ENCODE measurements around the gene CNP.
"Not testable (repeated sequence)": the region's sequence is repeated elsewhere in the genome, so short reads cannot be mapped to it uniquely, and the experiment has no call there.

Gene CNP

DNA sequence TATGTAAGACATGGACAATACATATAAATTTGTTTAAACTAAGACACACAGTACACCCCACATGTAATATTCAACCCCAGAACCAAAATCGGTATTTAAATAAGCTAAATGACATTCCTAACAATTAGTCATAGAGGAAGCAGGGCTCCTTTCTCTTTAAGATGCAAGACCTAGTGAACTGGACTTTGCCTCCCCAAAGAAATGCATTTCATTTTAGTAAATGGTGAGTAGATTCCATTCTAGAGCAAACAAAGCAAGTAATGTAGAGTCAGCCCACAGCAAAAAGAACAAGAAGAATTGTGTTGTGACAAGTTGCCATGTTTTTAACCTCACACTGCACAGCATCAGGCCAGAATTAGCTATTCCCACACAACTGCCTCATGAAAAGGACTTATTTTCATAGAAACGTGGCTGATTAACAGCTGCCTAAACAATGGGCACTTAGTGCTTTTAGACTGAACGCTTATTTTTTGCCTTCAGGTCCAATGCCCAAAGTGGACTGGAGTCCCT lies 36.3 kb downstream of the CNP start:
- DNase-seq (ENCODE audit: low spot score) = no peak

DNA sequence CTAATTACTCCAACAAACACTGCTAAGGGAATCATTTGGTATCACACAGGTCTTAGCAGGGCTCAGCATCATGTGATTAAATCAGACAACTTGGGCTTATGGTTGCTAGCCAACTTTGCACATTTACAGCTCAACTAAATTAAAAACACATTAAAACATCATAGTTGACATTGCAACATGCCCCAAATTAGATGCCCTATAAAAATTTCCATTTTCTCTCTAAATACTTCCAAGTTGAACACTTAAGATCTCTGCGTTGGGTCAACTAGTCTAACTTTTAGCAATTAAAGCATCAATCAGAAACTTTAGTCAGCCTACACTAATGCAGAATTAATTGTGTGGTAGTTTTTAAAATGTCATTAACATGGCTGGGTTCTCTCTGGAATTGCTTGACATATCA lies 38.6 kb downstream of the CNP start:
- DNase-seq (ENCODE audit: low spot score) = no peak

DNA sequence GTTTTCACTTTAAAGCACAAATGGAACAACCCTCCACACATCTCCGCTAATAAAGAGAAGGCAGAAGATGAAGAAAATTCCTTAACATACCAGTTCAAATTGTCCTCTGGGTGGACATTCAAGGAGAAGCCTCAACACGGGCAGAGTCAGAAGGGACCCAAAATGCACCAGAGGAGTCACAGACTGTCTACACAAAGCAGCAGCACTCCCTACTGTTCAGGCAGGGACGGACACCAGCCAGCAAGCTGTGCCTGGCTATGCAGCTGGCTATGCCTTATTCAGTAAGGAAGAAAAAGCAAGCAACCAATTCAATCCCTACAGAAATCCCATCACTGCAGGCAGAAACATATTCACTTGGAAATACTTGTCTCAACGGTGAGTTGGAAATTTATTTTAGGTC lies 42.6 kb downstream of the CNP start:
- DNase-seq (ENCODE audit: low spot score) = no peak

DNA sequence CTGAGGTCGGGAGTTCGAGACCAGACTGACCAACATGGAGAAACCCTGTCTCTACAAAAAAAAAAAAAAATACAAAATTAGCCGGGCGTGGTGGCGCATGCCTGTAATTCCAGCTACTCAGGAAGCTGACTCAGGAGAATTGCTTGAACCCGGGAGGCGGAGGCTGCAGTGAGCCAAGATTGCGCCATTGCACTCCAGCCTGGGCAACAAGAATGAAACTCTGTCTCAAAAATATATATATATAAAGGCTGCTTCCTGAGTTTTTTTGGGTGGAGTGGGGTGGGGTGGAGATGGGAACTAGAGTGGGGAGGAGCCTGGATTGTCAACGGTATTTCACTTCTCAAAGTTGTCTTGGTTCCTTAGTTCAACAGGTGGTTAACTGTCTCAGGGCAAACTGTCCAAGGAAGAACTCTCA lies 43.7 kb downstream of the CNP start:
- not testable (repeated sequence) for DNase-seq (ENCODE audit: low spot score)

DNA sequence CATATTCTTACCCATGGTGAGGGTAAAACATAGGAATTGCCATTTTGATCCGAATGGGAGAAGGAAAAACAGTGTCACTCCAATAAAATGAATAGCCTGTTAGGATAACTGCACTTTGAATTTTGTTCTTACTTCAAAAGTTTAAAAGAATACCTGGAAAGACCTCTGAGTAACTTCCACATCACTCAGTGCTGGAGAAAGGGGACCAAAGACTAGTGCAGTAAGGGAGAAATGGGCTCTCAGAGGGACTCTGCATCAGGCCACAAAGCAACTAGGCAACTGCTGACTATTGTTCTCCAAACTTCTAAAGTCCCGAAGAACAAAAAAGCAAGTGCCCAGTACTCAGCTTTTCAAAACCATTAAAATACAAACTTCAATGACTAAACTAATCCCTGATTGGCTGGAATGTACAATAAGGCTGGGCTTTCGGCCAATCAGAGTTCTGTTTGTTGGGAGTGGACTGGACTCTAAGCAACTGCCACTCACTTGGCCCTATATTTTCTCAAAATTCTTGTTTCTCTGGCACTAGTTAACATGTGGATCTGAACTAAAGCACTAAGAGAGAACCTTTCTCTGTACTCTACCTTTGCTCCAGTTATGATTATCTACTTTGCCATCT lies 44.4 kb downstream of the CNP start:
- DNase-seq (ENCODE audit: low spot score) = no peak

DNA sequence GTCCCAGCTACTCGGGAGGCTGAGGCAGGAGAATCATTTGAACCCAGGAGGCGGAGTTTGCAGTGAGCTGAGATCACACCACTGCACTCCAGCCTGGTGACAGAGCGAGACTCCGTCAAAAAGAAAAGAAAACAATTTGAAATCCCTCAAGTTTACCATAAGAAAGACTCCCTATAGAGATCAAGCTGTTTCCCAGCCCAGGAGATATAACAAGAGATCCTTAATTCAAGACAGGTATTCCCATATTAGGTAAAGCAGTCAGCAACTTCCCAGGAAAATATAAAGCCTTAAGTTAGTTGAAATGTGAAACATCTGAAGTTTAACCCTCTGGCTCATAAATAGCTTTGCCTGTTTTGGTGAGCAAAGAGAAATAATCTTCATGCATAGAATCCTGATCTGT lies 45.8 kb downstream of the CNP start:
- not testable (repeated sequence) for DNase-seq (ENCODE audit: low spot score)

DNA sequence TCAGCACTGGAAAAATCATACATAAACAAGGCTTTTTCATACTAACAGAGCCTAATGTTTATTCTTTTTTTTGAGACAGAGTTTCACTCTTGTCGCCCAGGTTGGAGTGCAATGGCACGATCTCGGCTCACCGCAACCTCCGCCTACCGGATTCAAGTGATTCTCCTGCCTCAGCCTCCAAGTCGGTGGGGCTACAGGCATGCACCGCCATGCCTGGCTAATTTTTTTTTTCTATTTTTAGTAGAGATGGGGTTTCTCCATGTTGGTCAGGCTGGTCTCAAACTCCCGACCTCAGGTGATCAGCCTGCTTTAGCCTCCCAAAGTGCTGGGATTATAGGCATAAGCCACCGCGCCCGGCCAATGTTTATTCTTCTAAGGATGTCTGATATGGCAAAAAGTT lies 47.1 kb downstream of the CNP start:
- DNase-seq (ENCODE audit: low spot score) = not testable (repeated sequence)

DNA sequence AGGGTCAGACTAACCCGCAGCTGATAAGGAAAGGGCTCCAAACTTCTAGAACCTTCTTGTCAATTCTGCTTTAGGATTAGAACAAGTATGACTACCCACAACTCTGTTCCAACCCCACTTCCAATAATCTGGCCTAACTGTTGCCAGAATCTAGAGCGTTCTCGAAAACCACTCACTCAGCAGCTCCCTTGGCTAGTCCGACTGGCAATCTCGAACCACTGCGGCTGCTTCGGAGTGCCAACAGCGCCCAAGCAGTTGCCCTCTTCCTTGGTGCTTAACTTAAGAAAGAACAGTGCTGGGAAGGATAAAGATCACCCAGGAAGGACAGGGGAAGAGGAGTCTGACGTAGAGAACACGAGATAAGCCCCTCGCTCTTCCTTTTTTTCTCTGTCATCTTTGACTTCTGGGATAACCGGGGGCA lies 49.8 kb downstream of the CNP start:
- DNase-seq (ENCODE audit: low spot score) = no peak

DNA sequence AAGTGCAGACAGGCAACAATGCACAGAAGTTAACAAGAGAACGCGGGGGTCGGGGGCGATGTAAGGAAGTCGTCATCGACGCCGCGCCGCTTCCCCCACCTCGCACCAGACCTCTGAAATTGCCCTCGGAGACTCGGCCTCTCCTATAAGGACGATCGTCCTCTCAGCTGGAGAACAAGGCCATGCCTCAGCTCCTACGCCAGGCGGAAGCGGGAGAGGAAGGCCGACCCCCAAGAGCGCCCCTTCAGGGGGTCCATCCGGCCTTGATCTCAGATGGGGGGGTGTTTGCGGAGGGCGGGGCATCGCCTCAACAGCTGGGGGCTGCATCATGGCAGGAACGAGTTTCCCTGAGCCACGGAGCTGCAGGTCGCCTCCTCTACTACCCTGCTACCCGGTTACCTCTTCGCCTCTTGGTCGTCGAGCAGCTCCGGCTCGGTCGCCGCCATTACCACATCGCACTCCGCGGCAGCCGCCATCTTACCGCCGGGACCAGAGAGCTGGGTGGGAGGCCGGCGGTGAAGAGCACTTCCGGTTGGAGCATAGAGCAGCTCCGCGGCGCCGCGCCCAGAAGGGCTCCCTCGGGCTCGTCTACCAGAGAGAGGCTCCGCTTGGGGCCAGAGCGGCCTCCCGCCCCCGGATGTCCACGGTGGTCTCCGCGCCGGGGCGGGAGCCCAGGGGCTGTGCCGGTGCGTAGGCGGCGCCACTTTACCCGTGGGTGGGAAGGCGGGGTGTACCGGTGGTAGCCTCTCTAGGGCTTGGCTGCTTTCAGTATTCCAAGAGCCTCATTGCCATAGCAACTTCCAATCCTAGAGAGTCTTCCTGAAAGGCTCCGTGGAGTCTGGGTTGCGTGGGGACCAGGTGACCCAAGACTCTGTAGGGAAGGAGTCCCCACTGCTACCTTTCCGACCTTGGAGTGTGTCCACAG lies 50.6 kb downstream of the CNP start, which contains the start of gene DNAJC7:
Gene DNAJC7 (minus strand): TSS at position 499 of the 925 bp plus-strand sequence. CDS start 23 bp downstream, at position 476.
- peak; percentile 86 for DNase-seq (ENCODE audit: low spot score)

DNA sequence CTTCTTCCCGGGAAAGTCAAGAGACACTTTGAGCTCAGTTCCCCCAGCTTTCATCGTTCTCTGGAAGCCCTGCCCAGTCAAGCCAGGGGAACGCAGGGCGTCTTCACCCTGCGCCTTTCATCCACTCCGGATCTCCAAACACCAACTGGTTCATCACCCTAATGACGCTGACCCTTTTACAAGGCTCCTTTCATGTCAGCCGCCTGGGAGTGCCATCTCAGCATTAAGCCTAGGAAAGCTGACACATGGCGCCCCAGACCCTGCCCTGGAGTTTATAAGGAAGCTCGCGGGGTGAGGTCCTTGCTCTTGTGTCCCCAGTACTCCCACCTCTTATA lies 51.2 kb downstream of the CNP start:
- no peak for DNase-seq (ENCODE audit: low spot score)

DNA sequence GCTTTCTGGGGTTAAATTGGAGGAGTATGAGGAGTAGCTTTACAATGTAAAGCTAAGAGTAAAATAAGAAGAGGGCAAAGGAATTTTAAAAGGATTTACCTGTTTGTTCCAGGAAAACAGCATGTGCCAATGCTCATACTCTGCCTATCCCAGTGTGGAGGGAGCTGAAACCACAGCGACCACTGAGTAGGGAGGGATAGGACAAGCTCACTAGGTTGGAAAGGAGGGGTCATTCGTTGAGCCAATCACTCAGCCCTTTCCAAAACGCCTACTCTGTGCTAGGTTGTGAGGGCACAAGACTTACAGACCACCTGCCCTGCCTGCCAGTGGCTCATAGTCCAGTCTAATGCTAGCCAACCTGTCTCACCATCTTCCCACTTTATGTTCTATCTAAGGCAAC lies 51.7 kb downstream of the CNP start:
- no peak for DNase-seq (ENCODE audit: low spot score)

DNA sequence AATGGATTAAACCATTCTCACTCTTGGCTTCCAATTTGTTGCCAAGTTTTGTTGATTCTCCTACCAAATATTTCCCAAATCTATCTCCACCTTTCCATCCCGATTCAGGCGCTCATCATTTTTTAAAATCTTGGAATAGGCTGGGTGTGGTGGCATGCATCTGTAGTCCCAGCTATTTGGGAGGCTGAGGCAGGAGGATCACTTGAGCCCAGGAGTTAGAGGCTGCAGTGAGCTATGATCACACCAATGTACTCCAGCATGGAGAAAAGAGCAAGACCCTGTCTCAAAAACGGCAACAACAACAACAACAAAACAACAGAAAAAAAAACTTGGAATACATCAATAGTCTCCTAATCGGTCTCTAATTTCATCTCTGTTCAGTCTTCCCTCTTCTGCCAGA lies 52.4 kb downstream of the CNP start:
- no peak for DNase-seq (ENCODE audit: low spot score)

DNA sequence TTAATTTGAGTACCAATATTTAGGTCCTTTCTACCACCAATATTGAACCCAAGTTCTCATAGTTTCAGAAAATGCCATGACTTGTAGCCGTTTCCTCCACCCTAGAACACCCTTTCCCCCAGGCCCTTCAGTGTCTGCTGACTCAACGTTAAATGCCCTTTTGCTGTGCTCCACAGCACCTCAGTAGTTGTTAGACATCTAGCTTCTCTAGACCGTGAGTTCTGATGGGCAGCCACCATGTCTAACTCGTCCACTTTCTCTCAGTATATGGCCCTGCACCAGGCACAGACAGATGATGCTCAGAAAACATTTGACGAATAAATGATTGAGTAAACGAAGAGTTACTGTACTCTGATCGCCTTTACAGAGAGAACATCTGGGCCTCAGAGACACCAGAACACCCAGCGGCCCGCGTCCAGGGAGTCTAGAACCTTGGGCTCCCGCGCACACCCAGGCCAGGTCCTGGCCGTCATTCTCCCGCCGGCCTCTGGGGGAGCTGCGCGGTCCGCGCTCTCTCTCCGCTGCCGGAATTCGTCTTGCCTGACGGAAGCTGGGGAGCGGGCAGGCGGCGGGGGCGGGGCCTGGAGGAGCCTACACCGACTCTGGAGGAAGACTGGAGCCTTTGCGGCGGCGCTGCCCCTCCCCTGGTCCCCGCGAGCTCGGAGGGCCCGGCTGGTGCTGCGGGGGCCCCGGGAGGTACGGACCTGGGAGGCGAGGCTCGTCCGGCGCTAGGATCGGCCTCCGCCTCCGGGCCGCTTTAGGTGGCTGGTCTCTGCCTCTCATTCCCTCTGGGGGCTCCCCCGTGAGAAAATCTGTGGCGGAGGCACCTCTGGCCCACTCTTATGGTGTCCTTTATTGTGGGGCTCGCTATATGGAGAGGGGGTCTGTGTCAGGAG lies 53.2 kb downstream of the CNP start, which contains the start of gene NKIRAS2:
Gene NKIRAS2 (plus strand): TSS at position 582 of the 896 bp plus-strand sequence. CDS start 1,488 bp downstream, outside the sequence.
- DNase-seq (ENCODE audit: low spot score) = peak; percentile 90

DNA sequence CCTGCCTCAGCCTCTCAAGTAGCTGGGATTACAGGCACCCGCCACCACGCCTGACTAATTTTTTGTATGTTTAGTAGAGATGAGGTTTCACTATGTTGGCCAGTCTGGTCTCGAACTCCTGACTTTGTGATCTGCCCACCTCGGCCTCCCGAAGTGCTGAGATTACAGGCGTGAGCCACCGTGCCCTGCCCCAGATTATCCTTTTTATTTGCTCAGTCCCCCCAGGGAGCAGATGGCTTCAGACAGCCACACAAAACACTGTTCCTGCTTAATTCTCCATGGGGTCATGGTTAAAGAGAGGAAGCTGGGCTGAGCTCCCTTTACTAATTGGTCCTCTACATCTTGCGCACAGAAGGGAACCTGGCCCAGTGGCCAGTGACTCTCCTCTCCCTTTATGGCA lies 54.2 kb downstream of the CNP start:
- not testable (repeated sequence) for DNase-seq (ENCODE audit: low spot score)

DNA sequence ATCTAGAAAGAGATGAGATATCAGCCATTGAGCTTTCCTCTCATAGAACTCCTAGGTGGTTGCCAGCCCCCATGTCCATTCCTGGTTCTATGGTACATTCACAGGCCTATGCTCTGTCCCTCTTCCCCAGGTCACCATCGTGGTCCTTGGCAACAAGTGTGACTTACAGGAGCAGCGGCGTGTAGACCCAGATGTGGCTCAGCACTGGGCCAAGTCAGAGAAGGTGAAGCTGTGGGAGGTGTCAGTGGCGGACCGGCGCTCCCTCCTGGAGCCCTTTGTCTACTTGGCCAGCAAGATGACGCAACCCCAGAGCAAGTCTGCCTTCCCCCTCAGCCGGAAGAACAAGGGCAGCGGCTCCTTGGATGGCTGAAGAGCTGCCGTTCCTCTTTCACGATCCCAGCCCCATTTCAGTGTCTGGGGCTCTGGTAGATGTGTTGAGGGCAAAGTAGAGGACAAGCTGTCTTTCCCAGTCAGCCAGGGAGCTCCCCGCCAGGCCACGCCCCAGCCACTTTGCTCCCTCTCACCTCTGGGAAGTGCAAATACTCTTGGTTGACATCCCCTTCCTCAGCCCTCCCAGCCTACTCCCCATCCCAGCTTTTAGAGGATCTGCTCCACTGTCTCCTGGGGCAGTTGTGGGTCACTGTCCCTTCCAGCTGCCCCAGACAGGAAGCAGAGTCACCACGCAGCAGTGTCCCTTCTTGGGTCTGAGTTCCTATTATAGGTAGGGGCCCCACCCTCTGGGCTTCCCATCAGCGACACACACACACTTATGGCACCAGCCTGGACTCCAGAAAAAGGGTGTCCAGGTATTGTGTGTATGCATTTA lies 57.1 kb downstream of the CNP start:
- DNase-seq (ENCODE audit: low spot score) = no peak

DNA sequence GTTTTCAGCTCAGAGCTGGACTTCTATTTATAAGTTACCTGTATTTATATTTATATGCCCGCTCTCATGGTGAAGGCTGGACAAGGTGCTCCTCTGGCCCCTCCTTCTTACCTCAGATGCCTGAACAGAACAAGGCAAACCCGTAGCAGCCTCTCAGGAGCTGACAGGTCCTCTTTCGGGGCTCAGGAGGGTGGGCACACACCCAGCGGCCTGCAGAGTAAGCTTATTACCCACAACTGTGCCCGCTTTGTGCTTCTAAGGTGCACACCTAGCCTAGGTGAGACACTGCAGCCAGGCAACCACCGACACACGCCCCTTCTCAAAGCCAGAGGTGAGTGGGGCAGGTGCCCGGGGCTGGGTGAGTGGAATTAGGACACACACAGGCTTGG lies 58.6 kb downstream of the CNP start:
- DNase-seq (ENCODE audit: low spot score) = no peak

DNA sequence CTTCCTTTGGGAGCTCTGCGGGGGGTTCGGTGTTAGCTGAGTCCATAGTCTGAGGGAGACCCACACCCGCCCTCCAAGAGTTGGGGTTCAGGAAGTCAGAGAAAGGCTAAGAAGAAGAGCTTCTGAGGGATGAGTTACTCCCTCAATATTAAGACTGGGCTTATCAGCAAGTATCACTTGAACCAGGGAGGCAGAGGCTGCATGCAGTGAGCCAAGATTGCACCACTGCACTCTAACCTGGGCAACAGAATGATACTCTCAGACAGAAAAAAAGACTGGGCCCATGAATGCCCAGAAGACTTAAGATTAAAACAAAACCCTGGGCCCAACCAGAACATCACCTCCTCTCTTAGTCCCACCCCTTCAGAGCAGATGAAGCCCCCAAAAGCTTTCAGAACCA lies 59.3 kb downstream of the CNP start:
- no peak for DNase-seq (ENCODE audit: low spot score)

DNA sequence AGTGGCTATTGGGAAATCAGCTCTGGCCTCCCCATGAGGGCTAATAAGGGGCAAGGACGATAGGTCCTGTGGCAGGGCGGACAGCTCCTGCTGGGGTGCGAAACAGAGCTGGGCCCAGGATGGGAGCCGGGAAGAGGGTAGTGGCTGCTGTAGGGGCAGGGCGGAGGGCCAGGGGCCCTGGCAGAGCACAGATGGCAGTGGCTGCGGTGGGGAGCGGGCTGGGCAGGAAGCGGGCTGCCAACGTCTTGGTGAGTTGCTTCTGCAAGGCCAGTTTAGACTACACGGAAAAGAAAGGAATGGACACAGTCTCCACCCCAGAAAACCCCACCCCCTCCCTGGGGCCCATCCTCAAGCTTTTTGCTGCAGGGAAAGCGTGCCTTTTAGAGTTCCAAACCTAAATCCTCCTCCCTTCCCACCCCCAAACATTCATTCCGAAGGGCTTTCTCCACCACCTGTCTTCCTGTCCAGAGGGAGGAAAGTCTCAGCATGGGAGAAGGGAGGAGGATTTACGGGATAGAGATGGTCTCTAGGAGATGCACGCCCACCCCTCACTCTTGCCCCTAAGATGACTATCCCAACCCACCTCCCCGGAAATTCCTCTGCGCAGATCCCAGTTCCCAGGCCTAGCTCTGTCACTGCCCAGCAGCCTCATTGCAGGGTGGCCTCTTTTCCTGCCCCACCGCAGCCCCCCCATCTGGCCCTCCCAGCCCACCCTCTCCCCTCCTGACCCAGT lies 60.4 kb downstream of the CNP start:
- no peak for DNase-seq (ENCODE audit: low spot score)
